ENCODE measurements around the gene LGALS7B.
A peak's percentile ranks its signal among the peaks of the same experiment; 100 is the strongest.
"Not testable (repeated sequence)": the region's sequence is repeated elsewhere in the genome, so short reads cannot be mapped to it uniquely, and the experiment has no call there.

The LGALS7B gene

DNA sequence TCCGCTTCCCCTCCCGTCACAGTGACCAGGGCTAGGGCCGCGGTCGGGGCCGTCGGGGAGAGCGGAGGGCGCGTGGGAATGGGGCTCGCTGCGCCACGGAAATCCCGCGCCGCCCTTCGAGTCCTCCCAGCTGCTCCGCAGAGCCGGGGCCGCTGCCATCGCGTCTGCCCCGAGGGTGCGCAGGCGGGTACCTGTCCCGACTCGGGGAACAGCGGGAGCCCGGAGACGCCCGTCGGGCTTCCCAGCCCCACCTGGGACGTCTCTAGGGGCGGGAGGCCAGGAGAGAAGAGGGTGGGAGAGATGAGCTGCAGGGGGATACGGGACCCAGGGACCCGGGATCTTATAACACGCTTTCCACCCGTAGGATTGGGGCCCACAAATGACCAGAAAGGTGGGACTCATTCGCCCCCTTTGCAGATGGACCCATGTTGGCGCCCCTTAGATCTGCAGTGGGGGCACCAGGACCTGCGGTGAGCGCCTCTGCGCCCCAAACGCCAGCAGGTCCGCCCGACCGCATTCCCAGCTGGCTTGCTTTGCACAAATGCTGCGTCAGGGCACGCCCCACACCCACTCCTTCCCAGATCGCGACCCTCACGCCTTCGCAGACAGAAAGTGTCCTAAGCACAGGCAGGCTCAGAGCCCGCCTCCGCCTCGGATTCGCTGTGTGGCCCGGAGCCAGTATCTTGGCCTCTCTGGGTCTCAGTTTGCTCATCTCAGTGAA is 18.6 kb upstream of the LGALS7B start:
- not testable (repeated sequence) for H4K91ac ChIP-seq (ENCODE audit: low read depth, low read length, poor library complexity); H3K27me3 ChIP-seq (ENCODE audit: control insufficient read depth in 3 of 3, insufficient read depth in 3 of 3, low read depth in 1 of 3, low read length in 3 of 3); H3K18ac ChIP-seq (ENCODE audit: low read length); H3K4me3 ChIP-seq (ENCODE audit: low read length in 2 of 2); H3K4ac ChIP-seq (ENCODE audit: low read length); H2BK15ac ChIP-seq (ENCODE audit: low read length); H2BK120ac ChIP-seq (ENCODE audit: low read depth, low read length); H2BK12ac ChIP-seq (ENCODE audit: low read length); H3K4me2 ChIP-seq (ENCODE audit: insufficient read depth, low read length, poor library complexity, severe bottlenecking); H2AK5ac ChIP-seq (ENCODE audit: low read depth, low read length); H3K14ac ChIP-seq (ENCODE audit: low read length); H3K79me1 ChIP-seq (ENCODE audit: low read depth, low read length); H3K36me3 ChIP-seq (replicated peaks in 1 of 2; ENCODE audit: control insufficient read depth in 2 of 2, insufficient read depth in 2 of 2, low read length in 2 of 2); H3K4me1 ChIP-seq (ENCODE audit: control insufficient read depth in 2 of 2, insufficient read depth in 1 of 2, low read depth in 1 of 2, low read length in 2 of 2); H3K23ac ChIP-seq (ENCODE audit: low read depth, low read length, poor library complexity); H3K27ac ChIP-seq (replicated peaks; ENCODE audit: low read length); H2BK5ac ChIP-seq (ENCODE audit: low read length); H3K9me3 ChIP-seq (replicated peaks in 1 of 2; ENCODE audit: control insufficient read depth in 2 of 2, insufficient read depth in 1 of 2, low read depth in 1 of 2, low read length in 2 of 2); H4K8ac ChIP-seq (ENCODE audit: low read depth, low read length); DNase-seq (ENCODE audit: low spot score); H3K9ac ChIP-seq (ENCODE audit: low read depth, low read length, poor library complexity)
- H2AFZ ChIP-seq (ENCODE audit: low read length): peak overlapping the region; percentile 80
- no CpG with 5 or more reads among the region's 58 CpGs for WGBS, 2 donors (ENCODE audit: extremely low coverage in 2 of 2, insufficient read length in 2 of 2, insufficient replicate concordance in 1 of 2)

DNA sequence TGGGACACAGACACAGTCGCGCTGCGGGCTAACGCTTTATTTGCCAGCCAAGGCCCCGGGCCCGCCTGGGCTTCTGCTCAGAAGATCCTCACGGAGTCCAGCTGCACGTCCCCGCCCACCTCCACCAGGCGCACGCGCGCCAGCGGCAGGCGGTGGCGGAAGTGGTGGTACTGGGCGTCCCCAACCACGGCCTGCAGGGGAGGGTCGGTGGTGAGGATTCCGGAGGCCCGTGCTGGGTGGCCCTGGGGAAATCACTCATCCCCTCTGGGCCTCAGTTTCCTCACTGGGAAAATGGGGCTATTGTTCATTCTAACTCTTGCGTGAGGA is 18.1 kb upstream of the LGALS7B start:
- not testable (repeated sequence) for H3K4me2 ChIP-seq (ENCODE audit: insufficient read depth, low read length, poor library complexity, severe bottlenecking); H2BK5ac ChIP-seq (ENCODE audit: low read length); DNase-seq (ENCODE audit: low spot score); H3K18ac ChIP-seq (ENCODE audit: low read length); H4K91ac ChIP-seq (ENCODE audit: low read depth, low read length, poor library complexity); H3K4ac ChIP-seq (ENCODE audit: low read length); H3K79me1 ChIP-seq (ENCODE audit: low read depth, low read length); H3K23ac ChIP-seq (ENCODE audit: low read depth, low read length, poor library complexity); H3K36me3 ChIP-seq (replicated peaks in 1 of 2; ENCODE audit: control insufficient read depth in 2 of 2, insufficient read depth in 2 of 2, low read length in 2 of 2); H4K8ac ChIP-seq (ENCODE audit: low read depth, low read length); H2BK12ac ChIP-seq (ENCODE audit: low read length); H3K14ac ChIP-seq (ENCODE audit: low read length); H3K4me1 ChIP-seq (ENCODE audit: control insufficient read depth in 2 of 2, insufficient read depth in 1 of 2, low read depth in 1 of 2, low read length in 2 of 2); H3K9me3 ChIP-seq (replicated peaks in 1 of 2; ENCODE audit: control insufficient read depth in 2 of 2, insufficient read depth in 1 of 2, low read depth in 1 of 2, low read length in 2 of 2); H2BK15ac ChIP-seq (ENCODE audit: low read length); H3K27me3 ChIP-seq (ENCODE audit: control insufficient read depth in 3 of 3, insufficient read depth in 3 of 3, low read depth in 1 of 3, low read length in 3 of 3); H2AFZ ChIP-seq (ENCODE audit: low read length); H3K27ac ChIP-seq (replicated peaks; ENCODE audit: low read length); H2BK120ac ChIP-seq (ENCODE audit: low read depth, low read length); H3K4me3 ChIP-seq (ENCODE audit: low read length in 2 of 2); H2AK5ac ChIP-seq (ENCODE audit: low read depth, low read length); H3K9ac ChIP-seq (ENCODE audit: low read depth, low read length, poor library complexity)
- WGBS, 2 donors (ENCODE audit: extremely low coverage in 2 of 2, insufficient read length in 2 of 2, insufficient replicate concordance in 1 of 2): no CpG with 5 or more reads among the region's 22 CpGs

DNA sequence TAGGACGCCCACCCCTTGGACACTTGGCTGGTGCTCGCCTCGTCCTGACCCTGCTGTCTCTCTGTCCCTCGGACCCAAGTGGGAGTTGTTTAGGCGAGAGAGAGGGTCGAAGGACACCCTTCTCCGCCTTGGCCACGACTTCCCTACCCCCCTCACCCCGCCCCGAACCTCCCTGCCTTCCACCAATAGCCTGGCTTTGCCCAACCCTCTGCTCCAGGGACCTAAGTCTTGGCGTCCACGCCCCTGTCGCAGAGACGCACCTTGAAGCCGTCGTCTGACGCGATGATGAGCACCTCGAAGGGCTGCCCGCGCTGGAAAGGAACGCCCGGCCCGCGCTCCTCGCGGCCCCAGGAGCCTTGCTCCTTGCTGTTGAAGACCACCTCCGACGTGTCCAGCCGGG is 17.4 kb upstream of the LGALS7B start:
- H3K4me2 ChIP-seq (ENCODE audit: insufficient read depth, low read length, poor library complexity, severe bottlenecking); H3K27me3 ChIP-seq (ENCODE audit: control insufficient read depth in 3 of 3, insufficient read depth in 3 of 3, low read depth in 1 of 3, low read length in 3 of 3); H3K4me1 ChIP-seq (ENCODE audit: control insufficient read depth in 2 of 2, insufficient read depth in 1 of 2, low read depth in 1 of 2, low read length in 2 of 2); H2AK5ac ChIP-seq (ENCODE audit: low read depth, low read length); H3K4ac ChIP-seq (ENCODE audit: low read length); H3K79me1 ChIP-seq (ENCODE audit: low read depth, low read length); H3K18ac ChIP-seq (ENCODE audit: low read length); DNase-seq (ENCODE audit: low spot score); H2BK12ac ChIP-seq (ENCODE audit: low read length); H3K36me3 ChIP-seq (replicated peaks in 1 of 2; ENCODE audit: control insufficient read depth in 2 of 2, insufficient read depth in 2 of 2, low read length in 2 of 2); H3K23ac ChIP-seq (ENCODE audit: low read depth, low read length, poor library complexity); H2AFZ ChIP-seq (ENCODE audit: low read length); H3K9ac ChIP-seq (ENCODE audit: low read depth, low read length, poor library complexity); H2BK15ac ChIP-seq (ENCODE audit: low read length); H4K91ac ChIP-seq (ENCODE audit: low read depth, low read length, poor library complexity); H2BK120ac ChIP-seq (ENCODE audit: low read depth, low read length); H2BK5ac ChIP-seq (ENCODE audit: low read length); H3K9me3 ChIP-seq (replicated peaks in 1 of 2; ENCODE audit: control insufficient read depth in 2 of 2, insufficient read depth in 1 of 2, low read depth in 1 of 2, low read length in 2 of 2); H3K4me3 ChIP-seq (ENCODE audit: low read length in 2 of 2); H3K27ac ChIP-seq (replicated peaks; ENCODE audit: low read length); H4K8ac ChIP-seq (ENCODE audit: low read depth, low read length); H3K14ac ChIP-seq (ENCODE audit: low read length): not testable (repeated sequence)
- no CpG with 5 or more reads among the region's 30 CpGs for WGBS, 2 donors (ENCODE audit: extremely low coverage in 2 of 2, insufficient read length in 2 of 2, insufficient replicate concordance in 1 of 2)

DNA sequence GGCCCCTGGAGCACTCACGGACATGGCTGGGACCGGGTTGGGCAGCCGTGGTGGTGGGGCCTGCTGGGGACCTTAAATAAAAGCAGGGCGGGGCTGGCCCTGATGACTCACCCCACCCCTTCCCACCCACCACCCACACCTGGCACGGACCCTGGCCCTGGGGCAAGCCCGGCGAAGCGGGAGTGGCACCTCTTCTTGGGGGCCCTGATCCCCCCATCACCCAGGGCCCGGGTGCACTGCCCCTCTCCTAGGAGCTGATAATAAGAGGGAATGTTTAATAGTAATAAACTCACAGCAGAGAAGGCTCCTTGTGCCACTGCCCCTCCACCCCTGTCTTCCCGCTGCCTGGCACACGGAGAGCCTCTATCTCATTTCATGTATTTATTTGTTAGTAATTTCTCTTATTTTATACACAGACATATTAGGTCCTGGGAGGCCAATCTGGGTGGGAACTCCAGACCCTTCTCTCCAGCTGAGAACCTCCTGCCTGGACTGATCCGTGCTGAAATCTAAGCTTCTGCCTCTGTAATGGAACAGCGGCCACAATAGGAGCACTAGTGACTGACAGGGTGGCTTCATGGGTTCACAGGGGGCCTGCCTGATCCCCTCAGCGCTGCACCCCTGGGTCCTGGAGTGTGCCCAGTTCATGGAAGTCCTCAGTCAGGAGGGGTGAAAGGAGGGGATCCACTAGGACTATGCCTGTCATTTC is 15.4 kb upstream of the LGALS7B start, which contains the start of gene LGALS7:
Gene LGALS7, minus strand, starts transcription at position 49 of the 709 bp plus-strand sequence. Its CDS starts 25 bp downstream, at position 24.
- no peak for DNase-seq (ENCODE audit: low spot score)
- no peaks in the 10 kb centered on the region for H3K36me3 ChIP-seq (replicated peaks in 1 of 2; ENCODE audit: control insufficient read depth in 2 of 2, insufficient read depth in 2 of 2, low read length in 2 of 2)
- peak within 1 kb of the TSS; percentile 57 for H3K23ac ChIP-seq (ENCODE audit: low read depth, low read length, poor library complexity)
- peak within 1 kb of the TSS in 1 of 2 donors; percentile 24 for H3K4me3 ChIP-seq (ENCODE audit: low read length in 2 of 2)
- peak within 1 kb of the TSS; percentile 77 for H2AK5ac ChIP-seq (ENCODE audit: low read depth, low read length)
- H3K9ac ChIP-seq (ENCODE audit: low read depth, low read length, poor library complexity): no peak within 1 kb of the TSS
- peak within 1 kb of the TSS; percentile 49 for H2BK15ac ChIP-seq (ENCODE audit: low read length)
- H3K79me1 ChIP-seq (ENCODE audit: low read depth, low read length): peaks cover 2% of the 10 kb centered on the region
- peaks cover 0 to 6% (median 2%) of the 10 kb centered on the region in 3 experiments for H3K27me3 ChIP-seq (ENCODE audit: control insufficient read depth in 3 of 3, insufficient read depth in 3 of 3, low read depth in 1 of 3, low read length in 3 of 3)
- H2BK5ac ChIP-seq (ENCODE audit: low read length): peak within 1 kb of the TSS; percentile 18
- no peak within 1 kb of the TSS for H3K27ac ChIP-seq (replicated peaks; ENCODE audit: low read length)
- H3K4ac ChIP-seq (ENCODE audit: low read length): no peak within 1 kb of the TSS
- H2BK120ac ChIP-seq (ENCODE audit: low read depth, low read length): no peak within 1 kb of the TSS
- peak within 1 kb of the TSS; percentile 59 for H4K91ac ChIP-seq (ENCODE audit: low read depth, low read length, poor library complexity)
- H4K8ac ChIP-seq (ENCODE audit: low read depth, low read length): no peak within 1 kb of the TSS
- peak within 1 kb of the TSS; percentile 35 for H2AFZ ChIP-seq (ENCODE audit: low read length)
- no peaks in the 10 kb centered on the region for H3K9me3 ChIP-seq (replicated peaks in 1 of 2; ENCODE audit: control insufficient read depth in 2 of 2, insufficient read depth in 1 of 2, low read depth in 1 of 2, low read length in 2 of 2)
- WGBS, 2 donors (ENCODE audit: extremely low coverage in 2 of 2, insufficient read length in 2 of 2, insufficient replicate concordance in 1 of 2): no CpG with 5 or more reads among the region's 14 CpGs
- no peak within 1 kb of the TSS for H2BK12ac ChIP-seq (ENCODE audit: low read length)
- H3K18ac ChIP-seq (ENCODE audit: low read length): peak within 1 kb of the TSS; percentile 52
- H3K4me2 ChIP-seq (ENCODE audit: insufficient read depth, low read length, poor library complexity, severe bottlenecking): no peak within 1 kb of the TSS
- H3K4me1 ChIP-seq (ENCODE audit: control insufficient read depth in 2 of 2, insufficient read depth in 1 of 2, low read depth in 1 of 2, low read length in 2 of 2): no peaks in the 10 kb centered on the region
- no peak within 1 kb of the TSS for H3K14ac ChIP-seq (ENCODE audit: low read length)

Measured in neuronal stem cell (in vitro differentiated cells).